ENCODE results near the gene OSBPL6.

- TF ChIP-seq CTCF (conservative IDR thresholded peaks at IDR 0.05 in 1 of 2, IDR thresholded peaks at IDR 0.05 in 1 of 2; ENCODE audit: extremely low read depth in 1 of 2, insufficient read depth in 1 of 2, low read depth in 1 of 2, low read length in 2 of 2): no peak
- TF ChIP-seq EZH2 (IDR thresholded peaks at IDR 0.05; ENCODE audit: borderline replicate concordance, low read length): no peak
Observed at GRCh38 chr2:178163911-178164310, 30.4 kb upstream of the OSBPL6 start.
